CD4-positive, alpha-beta T cell treated with Interleukin-10 for 1 hour (primary cell): Measurements from ENCODE around the gene GLIS1.

Experiments
- DNase-seq: peaks from one replicate; pipeline ENCODE4 v3.0.0-alpha.2; 2020

Gene GLIS1

DNA sequence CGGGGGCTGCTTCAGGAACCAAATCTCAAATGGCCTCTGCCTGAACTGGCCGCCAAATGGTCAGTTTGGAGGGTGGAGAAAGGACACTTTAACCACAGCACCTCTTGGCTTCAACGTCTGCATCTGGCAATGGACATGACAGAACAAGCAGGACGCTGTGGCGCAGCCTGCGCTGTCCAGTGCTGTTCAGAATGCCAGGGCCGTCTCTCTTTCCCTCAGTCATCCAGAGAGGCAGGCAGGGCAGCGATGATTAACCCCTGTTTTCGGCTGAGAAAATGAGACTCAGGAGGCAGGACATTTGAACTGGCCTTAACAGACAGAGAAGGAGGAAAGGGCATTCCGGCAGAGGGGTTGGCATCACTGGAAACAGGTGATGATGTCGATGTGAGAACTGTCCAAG is 48.6 kb downstream of the GLIS1 start:
- DNase-seq = no peak

DNA sequence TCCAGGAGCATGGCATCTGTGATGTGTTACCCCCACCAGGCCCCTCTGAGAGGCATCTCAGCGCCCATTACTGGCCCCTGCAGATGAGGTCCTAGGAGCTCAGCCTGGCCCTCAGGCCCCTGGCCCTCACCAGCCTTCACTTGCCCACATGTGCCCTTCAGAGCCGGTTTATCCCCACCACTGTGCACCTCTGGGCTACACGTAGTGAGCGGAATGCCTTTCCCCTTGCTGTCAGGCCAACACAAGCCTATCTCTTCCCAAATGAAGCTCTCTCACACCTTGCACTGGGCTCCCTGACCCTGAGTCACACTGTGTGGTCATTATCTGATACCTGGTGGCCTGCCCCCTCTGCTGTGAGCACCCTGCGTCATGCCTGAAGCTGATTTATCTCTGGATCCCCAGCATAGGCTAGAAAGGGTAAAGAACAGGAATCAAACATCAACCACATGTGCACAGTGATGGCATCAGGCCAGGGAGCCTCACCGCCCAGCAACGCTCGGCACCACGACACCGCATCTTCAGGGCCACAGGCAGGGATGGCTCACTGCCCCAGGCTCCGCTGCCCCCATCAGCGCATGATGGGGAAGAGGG is 49.1 kb downstream of the GLIS1 start:
- no peak for DNase-seq

DNA sequence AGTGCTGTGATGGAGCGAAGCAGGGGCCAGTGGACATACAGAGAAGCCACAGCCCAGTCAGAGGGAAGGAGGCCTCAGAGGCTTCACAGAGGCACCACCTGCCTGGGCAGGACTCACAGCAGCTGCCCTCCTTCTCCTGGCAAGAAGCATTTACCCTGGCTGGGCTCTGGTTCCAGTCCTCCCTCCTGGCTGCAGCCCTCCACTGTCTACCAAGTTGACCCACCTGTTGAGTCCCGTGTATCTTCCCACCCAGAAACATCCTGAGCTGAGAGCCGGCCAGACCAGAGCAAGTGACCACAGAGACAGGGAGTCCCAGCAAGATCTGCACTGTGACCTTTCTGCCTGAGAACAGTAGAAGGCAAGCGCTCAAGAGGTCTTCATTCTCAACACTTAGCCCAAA is 49.7 kb downstream of the GLIS1 start:
- no peak for DNase-seq

DNA sequence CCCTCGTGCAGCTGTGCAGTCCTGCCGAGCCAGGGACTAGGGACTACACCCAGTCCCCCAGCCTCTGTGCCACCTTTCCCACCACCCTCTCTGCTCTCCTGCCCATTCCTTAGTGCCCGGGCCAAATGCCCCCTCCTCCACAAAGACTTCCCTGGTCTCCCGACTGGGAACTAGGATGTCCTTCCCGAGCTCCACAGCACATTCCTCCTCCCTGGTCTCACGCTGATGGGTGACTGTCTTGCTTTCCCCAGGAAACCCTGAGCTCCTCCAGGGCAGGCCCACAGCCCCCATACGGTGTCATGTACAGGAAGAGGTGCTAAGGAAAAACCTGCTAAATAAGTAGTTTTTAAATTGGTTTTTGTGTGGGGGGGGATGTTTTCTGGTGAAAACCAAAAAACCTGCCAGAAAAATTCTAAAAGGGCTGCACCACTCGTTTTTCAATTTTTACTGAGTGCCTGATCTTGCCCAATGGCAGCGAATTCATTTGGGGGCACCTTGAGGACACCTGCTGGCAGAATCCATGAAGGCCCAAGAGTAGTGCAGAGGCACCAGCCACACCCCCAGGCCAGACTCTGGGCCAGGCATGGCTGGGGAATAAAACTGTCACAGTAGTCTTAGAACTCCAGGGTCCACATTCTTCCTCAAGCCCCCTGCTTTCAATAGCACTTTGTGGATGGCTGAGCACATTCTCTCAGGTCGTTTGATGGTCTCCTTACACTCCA is 50.4 kb downstream of the GLIS1 start:
- DNase-seq = no peak

DNA sequence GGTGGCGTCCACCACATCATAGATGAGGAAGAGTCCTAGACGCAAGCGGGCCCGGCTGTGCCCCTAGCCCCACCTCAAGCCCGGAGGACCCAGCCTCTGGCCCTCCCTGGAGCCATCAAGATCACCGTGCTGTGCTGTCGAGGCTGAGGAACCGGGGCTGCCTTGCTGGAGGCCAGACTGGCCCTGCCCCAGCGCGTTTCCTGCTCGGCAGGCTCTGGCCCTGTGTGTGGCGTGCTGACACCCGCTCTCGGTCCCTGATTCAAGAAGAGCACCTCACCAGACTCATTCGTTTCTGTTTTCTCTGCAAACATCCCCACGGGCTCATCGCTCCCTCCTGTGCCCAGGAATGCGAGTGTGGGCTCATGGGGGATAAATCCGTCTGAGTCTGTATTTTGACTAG is 51.1 kb downstream of the GLIS1 start:
- DNase-seq = no peak

DNA sequence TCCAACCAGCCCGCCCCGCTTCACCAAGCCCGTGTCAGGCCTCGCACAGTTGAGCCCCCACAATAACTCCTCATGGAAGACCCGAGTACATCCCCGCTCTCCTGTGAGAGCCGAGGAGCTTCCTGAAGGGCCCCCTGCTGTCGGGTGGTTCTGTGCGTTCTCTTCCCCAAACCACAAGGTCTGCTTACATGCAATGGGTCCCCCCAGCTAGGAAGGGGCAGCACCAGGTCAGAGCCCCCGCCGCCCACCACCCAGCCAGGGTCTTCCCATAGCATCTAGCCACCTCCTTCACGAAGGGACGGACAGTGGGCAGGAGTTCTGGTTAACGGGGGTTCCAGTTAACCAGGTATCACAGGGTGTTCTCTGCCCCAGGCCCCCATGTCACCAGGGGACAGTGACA is 51.5 kb downstream of the GLIS1 start:
- DNase-seq = no peak

DNA sequence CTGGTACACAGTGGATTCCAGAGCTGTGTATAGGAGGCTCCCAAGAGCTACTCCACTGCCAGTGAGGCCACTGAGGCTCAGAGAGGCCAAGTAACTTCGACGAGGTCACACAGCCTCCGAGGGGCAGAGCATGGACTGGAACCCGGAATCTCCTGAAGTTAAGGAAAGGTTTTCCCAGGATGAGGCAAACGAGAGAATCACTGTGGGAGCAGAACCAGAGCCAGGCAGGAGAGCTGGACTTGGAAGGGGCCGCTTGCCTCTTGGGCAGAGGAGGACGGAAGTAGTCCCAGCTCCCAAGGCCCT is 52.0 kb downstream of the GLIS1 start:
- DNase-seq = no peak

DNA sequence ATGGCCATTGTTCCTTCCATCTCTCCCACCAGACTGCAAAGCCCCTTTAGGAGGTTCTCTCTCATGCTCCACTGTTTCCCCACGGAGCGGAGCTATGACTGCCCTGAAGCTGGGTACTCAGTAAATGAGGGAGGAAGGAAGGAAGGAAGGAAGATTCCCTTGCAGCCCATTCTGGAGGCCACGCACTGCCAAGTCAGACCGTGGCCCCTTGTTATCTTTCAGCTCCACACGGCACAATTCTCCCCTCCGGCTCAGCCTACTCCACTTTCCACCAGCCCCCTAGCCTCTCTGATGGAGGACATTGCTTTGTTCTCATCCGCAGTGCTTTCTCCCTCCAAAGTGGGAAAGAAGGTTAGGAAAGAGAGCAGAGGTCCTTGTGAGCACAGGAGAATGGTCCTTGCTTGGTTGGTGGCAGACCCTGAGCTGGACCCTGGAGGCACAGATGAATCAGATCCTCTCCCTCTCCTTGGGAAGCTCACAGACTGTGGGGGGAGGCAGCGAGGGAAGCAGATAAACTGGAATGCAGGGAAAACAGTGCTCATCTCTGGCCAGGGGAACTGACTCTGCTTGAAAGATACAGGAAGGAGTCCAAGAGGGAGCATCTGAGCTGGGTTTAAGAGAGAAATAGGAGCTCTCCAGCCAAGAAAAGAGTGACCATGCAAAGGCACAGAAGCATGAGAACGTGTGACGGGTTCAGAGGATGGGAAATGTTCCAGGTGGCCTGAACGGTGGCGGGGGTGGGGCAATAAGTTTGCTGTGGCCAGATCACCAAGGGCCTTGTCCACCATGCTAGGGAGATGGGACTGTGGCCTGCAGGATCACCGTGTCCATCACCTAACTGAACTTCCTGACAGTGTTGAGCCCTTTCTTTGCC is 52.6 kb downstream of the GLIS1 start:
- DNase-seq = no peak

DNA sequence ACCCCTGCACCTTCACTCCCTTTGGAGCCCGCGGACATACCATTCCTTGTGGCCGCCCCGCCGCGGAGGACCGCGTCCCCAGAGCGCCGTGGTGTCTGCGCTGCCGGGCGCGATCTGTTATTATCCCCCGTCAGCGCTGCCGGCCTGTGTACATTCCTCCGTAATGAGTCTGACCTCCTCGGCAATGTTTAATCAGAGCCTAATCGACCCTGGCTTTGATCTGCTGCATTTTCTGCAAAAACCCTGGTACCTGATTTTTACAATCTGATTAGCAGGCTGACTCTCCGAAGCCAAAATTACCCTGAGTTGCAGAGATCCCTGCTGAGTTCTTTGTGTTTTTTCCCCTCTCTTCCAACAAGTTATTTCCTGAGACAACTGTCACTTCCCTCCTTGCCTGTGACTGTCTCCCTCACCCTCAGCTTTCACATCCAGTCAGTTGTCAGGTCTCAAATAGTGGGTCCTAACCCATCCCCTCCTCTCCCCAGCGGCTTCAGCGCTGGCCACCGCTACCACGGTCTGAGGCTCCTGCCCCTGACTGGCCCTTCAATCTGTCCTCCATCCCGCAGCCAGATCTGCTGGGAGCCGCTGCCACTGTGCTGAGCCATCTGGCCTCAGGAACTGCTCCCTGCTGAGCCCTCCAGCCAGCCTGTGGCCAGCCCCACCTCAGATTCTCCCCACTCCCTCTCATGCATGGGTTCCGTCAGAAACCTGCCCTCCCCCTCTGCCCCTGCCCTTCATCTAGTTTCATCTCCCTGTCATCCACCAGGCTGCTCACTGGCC is 53.5 kb downstream of the GLIS1 start:
- no peak for DNase-seq

DNA sequence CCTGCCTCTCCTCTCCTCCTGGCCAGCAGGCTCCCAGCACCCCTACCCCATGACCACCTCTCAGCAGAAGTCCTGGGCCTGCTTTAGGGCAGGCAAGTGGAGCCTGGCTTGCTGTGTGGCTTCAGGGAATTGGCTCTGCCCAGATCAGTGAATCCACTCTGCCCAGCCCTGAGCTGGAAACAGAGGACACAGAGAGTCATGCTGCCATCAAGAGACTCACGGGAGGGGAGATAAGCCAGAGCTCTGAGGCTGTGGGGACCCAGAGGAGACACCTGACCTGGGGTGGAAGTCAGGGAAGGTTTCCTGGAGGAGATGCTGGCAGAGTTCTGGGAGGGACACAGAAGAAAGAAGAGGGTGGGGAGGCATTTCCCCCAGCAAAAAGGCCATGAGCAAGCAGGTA is 54.2 kb downstream of the GLIS1 start:
- DNase-seq = no peak

DNA sequence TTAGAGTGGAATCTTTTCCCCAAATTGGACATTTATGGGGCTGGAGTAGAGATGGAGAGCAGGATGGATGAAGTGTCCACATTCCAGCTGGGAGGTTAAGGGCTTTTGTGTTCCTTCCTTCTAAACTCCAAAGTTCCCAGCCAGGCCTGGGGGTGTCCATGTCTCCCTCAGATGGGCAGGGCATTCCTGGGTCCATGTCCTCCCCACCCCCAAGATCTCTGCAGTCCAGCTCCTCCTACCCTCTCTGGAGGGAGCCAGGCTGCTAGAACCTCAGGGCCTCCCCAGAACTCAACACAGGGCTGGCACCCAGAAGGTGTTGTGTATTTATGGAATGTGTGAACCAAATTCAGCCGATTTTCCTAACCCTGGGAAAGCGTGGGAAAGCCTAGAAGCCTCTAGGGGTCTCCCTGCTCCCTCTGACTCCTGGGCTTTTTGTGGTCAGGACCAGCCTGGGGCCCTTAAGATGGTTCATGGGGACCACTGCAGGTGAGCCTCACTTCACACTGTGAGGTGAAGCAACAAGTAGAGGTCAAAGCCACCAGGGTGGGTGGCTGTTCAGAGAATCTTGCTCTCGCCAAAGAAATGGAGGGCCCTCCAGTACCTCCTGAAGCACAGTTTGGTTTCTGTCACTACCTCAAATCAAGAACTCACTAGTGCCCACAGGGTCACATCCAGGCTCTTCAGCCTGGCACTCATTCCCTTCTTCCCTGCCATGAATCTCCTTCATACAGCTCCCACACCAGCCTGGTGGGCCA is 54.8 kb downstream of the GLIS1 start:
- DNase-seq = no peak

DNA sequence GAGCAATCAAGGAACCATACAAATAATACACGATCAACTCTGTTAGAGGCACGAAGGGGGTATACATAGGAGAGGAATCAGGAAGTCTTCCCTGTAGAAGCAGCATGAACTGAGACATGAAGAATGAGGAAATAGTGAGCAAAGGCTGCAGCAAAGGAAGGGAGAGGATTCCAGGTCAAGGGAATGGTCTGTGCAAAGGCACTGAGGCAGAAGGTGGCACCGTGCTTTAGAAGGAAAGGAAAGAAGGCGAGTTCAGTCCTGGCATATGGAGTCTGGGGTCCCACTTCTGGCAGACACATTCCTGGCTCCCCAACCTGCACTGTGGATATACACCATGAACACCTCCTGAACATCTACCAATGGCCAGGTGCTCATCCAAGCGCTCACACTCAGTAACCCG is 56.1 kb downstream of the GLIS1 start:
- DNase-seq = no peak

DNA sequence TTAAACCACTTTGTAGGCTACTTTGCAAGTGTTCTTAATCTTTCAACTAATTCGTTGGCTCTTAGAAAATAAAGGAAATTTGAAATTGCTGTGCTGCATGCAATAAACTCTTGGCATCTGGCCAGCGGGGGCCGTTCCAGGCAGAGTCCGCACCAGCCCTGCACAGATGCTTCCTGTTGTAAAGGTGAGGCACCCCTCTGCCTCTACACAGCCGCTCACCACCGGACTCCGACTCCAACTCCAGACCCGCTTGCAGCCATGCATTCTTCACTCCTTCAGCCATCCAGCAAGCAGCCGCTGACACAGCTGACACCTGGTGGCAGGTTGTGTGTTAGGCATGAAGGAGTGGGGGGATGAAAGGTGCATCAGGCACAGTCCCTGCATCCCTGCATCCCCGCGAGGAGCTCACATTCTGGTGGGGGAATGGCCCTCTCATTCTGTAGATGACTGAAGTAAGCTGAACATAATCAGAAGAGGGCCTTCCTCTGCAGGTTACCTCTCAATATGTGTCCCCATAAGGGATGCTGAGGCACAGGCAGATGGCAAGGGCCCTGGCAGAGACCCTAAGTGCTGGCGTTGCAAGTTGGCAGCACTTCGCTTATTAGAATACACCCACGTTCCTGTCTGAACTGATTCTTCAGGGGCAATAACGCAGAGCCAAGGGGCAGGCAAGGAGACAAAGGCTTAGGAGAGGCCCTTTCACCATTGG is 56.8 kb downstream of the GLIS1 start:
- DNase-seq = peak; percentile 40

DNA sequence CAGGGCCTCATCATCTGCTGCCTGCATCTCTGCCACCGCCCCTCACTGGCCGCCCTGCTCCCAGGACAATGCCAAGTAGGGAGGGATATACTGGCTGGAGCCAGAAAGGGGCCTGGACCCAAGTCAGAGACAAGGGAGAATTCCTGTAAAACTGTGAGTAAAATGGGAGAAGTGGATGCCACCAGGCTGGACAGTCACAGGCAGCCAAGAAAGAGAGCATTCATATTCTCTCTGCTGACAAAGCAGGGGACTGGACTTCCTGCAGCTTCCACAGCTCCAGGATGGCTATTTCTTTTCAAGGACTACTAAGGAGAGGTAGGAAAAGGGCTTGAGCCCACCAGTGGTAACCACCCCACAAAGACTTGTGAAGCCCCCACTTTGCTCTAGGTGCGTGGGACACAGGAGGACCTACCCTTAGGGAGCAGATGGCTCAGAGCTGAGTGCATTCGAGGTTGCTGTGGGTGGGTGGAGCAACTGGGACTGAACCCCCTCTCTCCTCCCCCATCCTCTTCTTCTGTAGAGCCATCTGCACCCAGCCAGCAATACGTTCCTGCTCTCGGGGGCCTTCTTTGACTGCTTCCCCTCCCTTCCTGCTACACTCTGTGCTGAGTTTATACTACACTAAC is 57.5 kb downstream of the GLIS1 start:
- DNase-seq = no peak

DNA sequence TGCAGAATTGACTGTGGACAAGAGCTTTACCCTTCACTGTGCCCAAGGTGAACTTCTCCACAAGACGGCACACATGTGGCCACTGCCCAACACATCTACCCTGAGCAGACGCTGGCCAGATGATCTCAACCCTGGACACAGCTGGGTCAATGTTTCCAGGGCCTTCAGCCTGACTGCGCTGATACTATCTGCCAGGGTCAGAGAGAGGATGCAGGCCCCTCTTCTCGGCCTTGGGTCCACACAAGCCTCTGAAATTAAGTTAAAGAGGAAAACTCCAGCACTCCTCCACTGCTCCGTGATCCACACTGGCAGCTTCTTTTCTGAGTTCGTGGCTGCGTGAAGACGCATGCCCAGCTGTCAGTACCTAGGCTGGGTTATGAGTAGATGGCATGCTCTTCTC is 58.1 kb downstream of the GLIS1 start:
- no peak for DNase-seq

DNA sequence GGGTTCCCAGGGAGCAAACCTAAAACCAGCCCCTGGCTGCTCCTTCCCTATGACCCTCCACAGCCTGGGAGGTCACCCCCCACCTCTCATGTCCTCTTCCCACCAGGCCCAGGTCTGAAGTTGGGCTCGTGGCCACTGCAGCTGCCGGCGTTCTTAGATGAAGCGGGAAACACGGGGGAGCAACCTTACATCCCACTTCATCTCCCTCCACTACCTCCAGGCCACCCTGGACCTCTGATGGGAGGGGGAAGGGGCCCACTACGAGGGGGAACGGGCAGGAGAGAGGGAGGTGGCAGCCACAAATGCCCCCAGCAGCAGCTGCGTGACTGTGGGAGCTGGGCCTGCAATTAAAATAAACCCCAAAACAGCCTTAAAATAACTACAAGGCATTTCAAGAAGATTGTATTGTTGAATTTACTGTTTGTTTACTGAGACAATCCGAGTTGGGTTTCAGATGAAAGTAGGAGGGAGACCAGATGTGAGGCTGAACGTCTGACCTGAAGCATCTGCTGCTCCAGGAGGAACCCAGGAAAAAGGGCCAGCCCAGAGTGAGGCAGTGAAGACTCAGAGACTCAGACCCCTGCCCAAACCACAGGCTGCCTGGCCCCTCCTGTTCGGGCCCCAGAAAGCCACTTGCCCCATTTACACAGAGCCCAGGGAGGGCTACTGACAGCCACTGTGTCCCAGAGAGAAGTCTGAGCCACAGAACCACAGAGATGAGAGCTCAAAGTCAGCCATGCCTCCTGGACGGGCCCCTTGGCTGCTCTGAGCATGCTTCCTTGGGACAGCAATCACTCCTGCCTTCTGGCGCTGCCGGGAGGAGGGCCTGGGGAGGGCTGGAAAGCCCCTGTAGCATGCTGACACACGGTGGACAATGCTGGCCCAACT is 59.8 kb downstream of the GLIS1 start:
- no peak for DNase-seq

DNA sequence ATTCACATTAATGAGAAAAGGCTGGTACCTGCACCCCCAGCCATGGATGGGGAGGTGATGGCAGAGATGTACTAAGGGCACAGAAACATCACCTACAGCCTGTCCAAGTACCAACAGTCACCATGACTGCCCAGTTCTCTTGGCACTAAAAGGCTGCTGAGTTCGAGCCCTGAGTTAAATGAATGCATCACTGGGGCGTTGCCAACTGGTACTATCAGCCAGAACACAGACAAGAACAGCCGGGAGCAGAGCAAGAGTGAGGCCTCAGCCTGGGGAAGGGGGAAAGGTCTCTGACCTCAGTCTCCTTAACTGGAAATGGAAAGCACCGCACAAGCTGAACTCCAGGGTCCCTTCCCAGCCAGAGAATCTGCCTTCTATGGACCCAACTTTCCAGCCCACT is 60.5 kb downstream of the GLIS1 start:
- DNase-seq = no peak

DNA sequence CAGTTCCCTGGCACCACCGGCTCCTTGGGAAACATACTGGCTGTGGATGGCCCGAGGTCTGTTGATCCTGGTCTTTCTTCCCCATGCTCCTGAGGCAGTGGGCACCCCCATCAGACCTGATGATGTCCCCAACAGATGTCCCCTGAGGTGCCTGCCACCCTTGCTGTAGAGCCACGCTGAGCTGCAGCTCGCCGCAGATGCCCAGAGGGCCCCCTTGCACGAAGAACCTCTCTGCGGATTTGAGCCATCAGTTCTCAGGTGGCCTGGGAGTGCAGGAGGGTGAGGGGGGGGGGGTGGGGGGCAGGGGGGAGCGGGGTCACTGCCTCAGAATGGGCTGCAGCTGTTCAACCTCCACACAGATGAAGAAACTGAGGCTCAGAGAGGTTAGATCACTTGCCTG is 60.9 kb downstream of the GLIS1 start:
- DNase-seq = no peak

DNA sequence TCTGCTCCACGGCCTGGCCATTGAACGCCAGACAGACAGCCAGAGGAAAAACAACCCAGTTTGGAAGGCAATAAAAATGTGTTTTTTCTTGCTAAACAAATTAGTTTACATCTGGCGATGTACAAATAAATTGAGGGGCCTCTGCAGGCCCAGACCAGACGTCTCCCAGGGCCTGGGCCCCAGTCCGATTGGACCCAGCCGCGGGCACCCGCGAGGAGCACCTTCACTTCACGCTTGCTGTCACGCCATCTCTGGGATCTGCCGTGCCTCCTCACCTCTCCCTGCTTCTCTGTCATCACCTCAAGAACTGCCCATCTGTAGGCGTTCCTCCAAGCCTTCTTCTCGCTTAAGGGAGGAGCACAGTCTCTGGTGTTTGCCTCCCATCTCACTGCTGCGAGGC is 61.5 kb downstream of the GLIS1 start:
- no peak for DNase-seq

DNA sequence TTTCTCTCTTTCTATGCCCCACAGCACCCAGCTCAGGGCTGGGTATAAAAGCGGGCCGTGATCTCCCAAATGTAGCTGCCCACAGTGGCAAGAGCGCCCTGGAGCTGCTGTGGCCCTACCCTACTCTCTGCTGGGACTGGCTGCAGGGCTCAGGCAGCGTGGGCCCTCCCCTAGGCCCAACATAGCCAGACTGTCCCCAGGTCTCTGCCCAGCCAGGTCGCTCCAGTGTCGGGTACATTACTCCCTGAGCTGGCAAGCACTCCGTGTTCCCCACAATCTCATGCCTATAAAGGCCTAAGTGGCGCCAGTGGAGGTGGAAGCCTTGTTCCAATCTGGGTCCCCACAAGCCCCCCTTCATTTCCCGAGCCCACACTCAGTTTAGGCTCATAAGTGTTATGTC is 66.2 kb downstream of the GLIS1 start:
- DNase-seq = no peak

DNA sequence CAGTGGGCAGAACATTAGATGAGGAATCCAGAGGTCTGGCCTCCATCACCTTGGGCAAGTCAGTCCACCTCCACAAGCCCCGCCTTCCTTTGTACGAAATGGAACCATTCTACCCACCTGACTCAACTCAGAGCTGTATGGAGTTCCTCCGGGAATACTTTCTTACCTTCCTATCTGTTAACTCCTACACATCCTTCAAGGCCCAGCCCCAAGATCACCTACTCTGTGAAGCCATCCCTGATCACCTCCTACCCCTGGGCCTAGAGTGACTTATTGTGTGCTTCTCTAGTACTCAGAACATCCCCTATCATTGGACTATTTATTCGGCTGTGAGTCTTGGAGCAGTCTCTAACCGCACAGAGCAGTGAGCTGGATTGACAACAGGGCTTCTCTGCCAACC is 66.7 kb downstream of the GLIS1 start:
- DNase-seq = no peak
